IMR-90 (cell line): ENCODE results near the gene CAMTA1. TPM values are rescaled to one million over a fixed set of nuclear protein-coding genes. Genes with fewer than 3 reads are reported as not detected.

ENCODE experiments used
- ATAC-seq: fragments of 200-7000 bp; cut with Tn5 transposase; 2 replicates; pipeline ENCODE4 v1.9.1; 2020; ENCODE audit warnings: low read depth, mild to moderate bottlenecking, moderate library complexity
- BruUV-seq: library from RNA; stranded (reverse); fragments of 400-500 nt; replicated peaks from 2 replicates; lab custom pipeline; 2021; lab: Mats Ljungman, UMichigan
- CTCF ChIA-PET: fragments of 300-600 bp; formaldehyde crosslinking; extraction: SDS; loops from one replicate; lab custom pipeline; 2021; ENCODE audit warnings: antibody characterized with exemption; lab: Yijun Ruan, JAX
- POLR2A ChIA-PET: fragments of 300-600 bp; sonication (Branson Sonifier 250); formaldehyde crosslinking; loops from one replicate; lab custom pipeline; 2022; ENCODE audit warnings: antibody characterized with exemption; ENCODE audit not compliant: unreplicated experiment; lab: Charles Lee
- DNase-seq: peaks from one replicate; pipeline ENCODE4 v3.0.0; 2013
- H2AFZ ChIP-seq: replicated peaks from 2 replicates; pipeline ENCODE3; 2013; ENCODE audit warnings: low read length, mild to moderate bottlenecking; ENCODE audit not compliant: poor library complexity
- H2AK5ac ChIP-seq: 2 replicates; pipeline ENCODE4 v1.6.1; 2013; ENCODE audit warnings: low read depth, low read length, inconsistent platforms
- H2AK9ac ChIP-seq: replicated peaks from 2 replicates; pipeline ENCODE3; 2013; ENCODE audit warnings: mild to moderate bottlenecking, low read depth, low read length, moderate library complexity; ENCODE audit not compliant: poor library complexity
- H2BK120ac ChIP-seq: 2 replicates; pipeline ENCODE4 v1.6.1; 2013; ENCODE audit warnings: low read depth, low read length, inconsistent platforms
- H2BK15ac ChIP-seq: 3 replicates; pipeline ENCODE4 v1.6.1; 2013; ENCODE audit warnings: low read depth, low read length, inconsistent platforms
- H2BK20ac ChIP-seq: 2 replicates; pipeline ENCODE4 v1.6.1; 2013; ENCODE audit warnings: low read depth, mild to moderate bottlenecking, inconsistent platforms, low read length, moderate library complexity
- H2BK5ac ChIP-seq: 2 replicates; pipeline ENCODE4 v1.6.1; 2013; ENCODE audit warnings: mild to moderate bottlenecking, low read depth, low read length, inconsistent platforms; ENCODE audit not compliant: poor library complexity, severe bottlenecking
- H3K14ac ChIP-seq: replicated peaks from 2 replicates; pipeline ENCODE4 v1.6.1; 2013; ENCODE audit warnings: low read depth, low read length, inconsistent platforms
- H3K18ac ChIP-seq: 2 replicates; pipeline ENCODE4 v1.6.1; 2013; ENCODE audit warnings: low read depth, low read length, control low read depth
- H3K23ac ChIP-seq: 2 replicates; pipeline ENCODE4 v1.6.1; 2013; ENCODE audit warnings: low read depth, low read length, inconsistent platforms
- H3K27ac ChIP-seq: 2 replicates; pipeline ENCODE4 v1.5.1; 2013; ENCODE audit warnings: mild to moderate bottlenecking, control low read depth, low read length; ENCODE audit not compliant: insufficient read depth
- H3K27me3 ChIP-seq: 2 replicates; pipeline ENCODE4 v1.6.1; 2013; ENCODE audit warnings: low read length; ENCODE audit not compliant: control insufficient read depth, insufficient read depth
- H3K36me3 ChIP-seq: 2 replicates; pipeline ENCODE4 v1.6.1; 2013; ENCODE audit warnings: low read length, mixed read lengths; ENCODE audit not compliant: control insufficient read depth, insufficient read depth
- H3K4ac ChIP-seq: 2 replicates; pipeline ENCODE4 v1.6.1; 2013; ENCODE audit warnings: low read depth, low read length, inconsistent platforms
- H3K4me1 ChIP-seq: 2 replicates; pipeline ENCODE4 v1.6.1; 2013; ENCODE audit warnings: low read length, mixed read lengths; ENCODE audit not compliant: control insufficient read depth, insufficient read depth
- H3K4me2 ChIP-seq: 2 replicates; pipeline ENCODE4 v1.6.1; 2013; ENCODE audit warnings: low read depth, mild to moderate bottlenecking, control low read depth, low read length, moderate library complexity
- H3K4me3 ChIP-seq: 2 replicates; pipeline ENCODE4 v1.5.1; 2013; ENCODE audit warnings: low read depth, mild to moderate bottlenecking, control low read depth, low read length, moderate library complexity; ENCODE audit not compliant: insufficient read depth
- H3K56ac ChIP-seq: 2 replicates; pipeline ENCODE4 v1.6.1; 2013; ENCODE audit warnings: low read length, inconsistent platforms; ENCODE audit not compliant: insufficient read depth; ENCODE audit errors: extremely low read depth
- H3K79me1 ChIP-seq, 2 experiments: 2 replicates each; pipeline ENCODE4 v1.6.1; 2013; ENCODE audit warnings: low read length in 2 of 2, inconsistent platforms in 1 of 2, low read depth in 1 of 2
- H3K9ac ChIP-seq: 2 replicates; pipeline ENCODE4 v1.6.1; 2013; ENCODE audit warnings: low read depth, low read length, control low read depth
- H3K9me1 ChIP-seq: 2 replicates; pipeline ENCODE4 v1.6.1; 2013; ENCODE audit warnings: low read length, inconsistent platforms; ENCODE audit not compliant: insufficient read depth
- H3K9me3 ChIP-seq: 2 replicates; pipeline ENCODE4 v1.6.1; 2013; ENCODE audit warnings: low read length; ENCODE audit not compliant: control insufficient read depth, insufficient read depth
- H4K20me1 ChIP-seq: 2 replicates; pipeline ENCODE4 v1.6.1; 2013; ENCODE audit warnings: low read length, inconsistent platforms; ENCODE audit not compliant: insufficient read depth
- H4K5ac ChIP-seq: 2 replicates; pipeline ENCODE4 v1.6.1; 2013; ENCODE audit warnings: mild to moderate bottlenecking, low read depth, low read length, control low read depth
- H4K8ac ChIP-seq, 2 experiments: 2 replicates each; pipeline ENCODE4 v1.6.1; 2013; ENCODE audit warnings: low read depth in 2 of 2, low read length in 2 of 2, control low read depth in 1 of 2, inconsistent platforms in 1 of 2
- H4K91ac ChIP-seq: 2 replicates; pipeline ENCODE4 v1.6.1; 2013; ENCODE audit warnings: low read depth, low read length, inconsistent platforms; ENCODE audit not compliant: insufficient read depth
- MAFK ChIP-seq: IDR thresholded peaks from 2 replicates; pipeline ENCODE4 v1.6.1; 2012; ENCODE audit warnings: low read depth, low read length, improper control_type of control experiment
- MAZ ChIP-seq: IDR thresholded peaks from 2 replicates; pipeline ENCODE4 v1.6.1; 2012; ENCODE audit warnings: low read depth, mild to moderate bottlenecking, low read length, improper control_type of control experiment, moderate library complexity, borderline replicate concordance
- MXI1 ChIP-seq: IDR thresholded peaks from 2 replicates; pipeline ENCODE4 v1.6.1; 2012; ENCODE audit warnings: low read depth, mild to moderate bottlenecking, low read length, moderate library complexity, borderline replicate concordance
- NFE2L2 ChIP-seq: fragments of 150-350 bp; IDR thresholded peaks from 2 replicates; pipeline ENCODE4 v1.6.1; 2016; ENCODE audit warnings: low read depth, mild to moderate bottlenecking, low read length
- POLR2A ChIP-seq: IDR thresholded peaks from 2 replicates; pipeline ENCODE4 v1.6.1; 2012; ENCODE audit warnings: mild to moderate bottlenecking, low read depth, low read length
- RCOR1 ChIP-seq: IDR thresholded peaks from 2 replicates; pipeline ENCODE4 v1.6.1; 2012; ENCODE audit warnings: mild to moderate bottlenecking, low read length, improper control_type of control experiment; ENCODE audit not compliant: insufficient replicate concordance
- SMC3 ChIP-seq: fragments of 150-350 bp; IDR thresholded peaks from 2 replicates; pipeline ENCODE4 v1.6.1; 2016; ENCODE audit warnings: low read depth, mild to moderate bottlenecking, antibody characterized with exemption, low read length, moderate library complexity
- WGBS, 2 experiments: methylation state at CpG; one replicate each; pipeline versions ENCODE4 v1.1.5 to v1.1.7; 2013; ENCODE audit warnings: missing lambda C conversion rate in 2 of 2; ENCODE audit not compliant: insufficient read length in 1 of 2; ENCODE audit errors: extremely low coverage in 2 of 2; 5-methylcytosine and 5-hydroxymethylcytosine counted together
- dilution Hi-C: fragments of 300-500 bp; cut with HindIII; formaldehyde crosslinking; loops from one replicate; pipeline ENCODE4 v1.14.3; 2018; ENCODE audit warnings: low sequenced_read_pairs; ENCODE audit not compliant: unreplicated experiment
- in situ Hi-C: fragments of 300-500 bp; cut with MboI; formaldehyde crosslinking; loops from 3 replicates; pipeline ENCODE4 v1.14.3; 2019; ENCODE audit warnings: low sequenced_read_pairs, inconsistent platforms, mixed read lengths
- intact Hi-C: fragments of 100-400 bp; cut with micrococcal nuclease; formaldehyde crosslinking; loops from 2 replicates; pipeline ENCODE4 v1.10.0; 2022
- polyA plus RNA-seq, 3 experiments: library from polyadenylated mRNA; depleted of rRNA; stranded (reverse); fragments of >200 nt; gene quantifications; 2 replicates each; pipeline ENCODE4 v1.2.3, GENCODE V29; 2012; ENCODE audit warnings: low replicate concordance in 1 of 3
- total RNA-seq: library from RNA; depleted of rRNA; stranded (reverse); fragments of >200 nt; gene quantifications from 2 replicates; pipeline ENCODE4 v1.2.3, GENCODE V29; 2012
- TF ChIP-seq, protein P1 (sequence below): fragments of 150-350 bp; IDR thresholded peaks from 2 replicates; pipeline ENCODE4 v1.6.1; 2016; ENCODE audit warnings: low read depth, mild to moderate bottlenecking, low read length, moderate library complexity, borderline replicate concordance

Gene CAMTA1
- total and polyA plus RNA-seq, 2 of the 4 experiments (the other 2 are of a cell fraction) = 35.5 to 74.3 TPM

- H3K9me3 ChIP-seq = no peaks in the 10 kb centered on the region
- H3K4me2 ChIP-seq = no peak overlapping the region
- no peak overlapping the region for H3K27ac ChIP-seq
- H3K9ac ChIP-seq = no peak overlapping the region
- H3K36me3 ChIP-seq = no peaks in the 10 kb centered on the region
- no peak overlapping the region for H2BK120ac ChIP-seq
- no peaks in the 10 kb centered on the region for H3K4me1 ChIP-seq
- no peaks in the 10 kb centered on the region for H3K9me1 ChIP-seq
- intact Hi-C loops = no loop called here
- CTCF ChIA-PET = no interaction called here
- no peak overlapping the region for H2BK15ac ChIP-seq
- H3K4ac ChIP-seq = no peak overlapping the region
- no peak overlapping the region for H4K5ac ChIP-seq
- H2AK5ac ChIP-seq = no peak overlapping the region
- no peak overlapping the region for H3K56ac ChIP-seq
- TF ChIP-seq NFE2L2 = no peak
- no peak for TF ChIP-seq POLR2A
- no peak for TF ChIP-seq MAZ
- TF ChIP-seq SMC3 = no peak
- no peak for TF ChIP-seq MXI1
- no peak for TF ChIP-seq RCOR1
- TF ChIP-seq MAFK = no peak
- TF ChIP-seq, protein P1, sequence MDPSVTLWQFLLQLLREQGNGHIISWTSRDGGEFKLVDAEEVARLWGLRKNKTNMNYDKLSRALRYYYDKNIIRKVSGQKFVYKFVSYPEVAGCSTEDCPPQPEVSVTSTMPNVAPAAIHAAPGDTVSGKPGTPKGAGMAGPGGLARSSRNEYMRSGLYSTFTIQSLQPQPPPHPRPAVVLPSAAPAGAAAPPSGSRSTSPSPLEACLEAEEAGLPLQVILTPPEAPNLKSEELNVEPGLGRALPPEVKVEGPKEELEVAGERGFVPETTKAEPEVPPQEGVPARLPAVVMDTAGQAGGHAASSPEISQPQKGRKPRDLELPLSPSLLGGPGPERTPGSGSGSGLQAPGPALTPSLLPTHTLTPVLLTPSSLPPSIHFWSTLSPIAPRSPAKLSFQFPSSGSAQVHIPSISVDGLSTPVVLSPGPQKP = no peak
- no peak overlapping the region for H3K18ac ChIP-seq
- H3K4me3 ChIP-seq = no peak overlapping the region
- POLR2A ChIA-PET = interaction anchor here (0.6 kb wide), 1 partner anchor 657 kb away, joined by 3 read pairs; no protein-coding TSS in a partner anchor
- no peak overlapping the region for H4K8ac ChIP-seq
- H3K79me1 ChIP-seq = no peaks in the 10 kb centered on the region
- H2AK9ac ChIP-seq = no peak overlapping the region
- ATAC-seq (no peak), DNase-seq (no peak)
- H3K14ac ChIP-seq = no peak overlapping the region
- no peak overlapping the region for H2BK5ac ChIP-seq
- no peaks in the 10 kb centered on the region for H4K20me1 ChIP-seq
- 87% methylated on average over 6 of the region's 9 CpGs; no CpG with 5 or more reads in 1 of the 2 experiments for WGBS, 2 experiments
- dilution Hi-C loops = no loop called here
- in situ Hi-C loops = no loop called here
- H4K91ac ChIP-seq = no peak overlapping the region
- H3K27me3 ChIP-seq = peaks cover 6% of the 10 kb centered on the region
- H2AFZ ChIP-seq = no peak overlapping the region
- no peak overlapping the region for H2BK20ac ChIP-seq
- BruUV-seq = no TSS peak
- no peak overlapping the region for H3K23ac ChIP-seq
Measured at GRCh38 chr1:7519861-7520395, 734.7 kb downstream of the CAMTA1 start.
